Muscle of arm (tissue), 12 donors: ENCODE measurements around the gene NPL. TPM values are rescaled to one million over a fixed set of nuclear protein-coding genes. Genes with fewer than 3 reads are reported as not detected.

Experiments
- DNase-seq: peaks from one replicate; pipeline ENCODE4 v3.0.0-alpha.2; 2013
- polyA plus RNA-seq, 12 donors: library from polyadenylated mRNA; unstranded; fragments of 120-200 nt; gene quantifications; one replicate each; pipeline ENCODE4 v1.2.1, GENCODE V29; 2013; ENCODE audit not compliant: insufficient read length in 12 of 12

NPL gene
- polyA plus RNA-seq, 12 donors: 3.9 to 22.6 (median 8.3) TPM; not detected in 1

GRCh38 chr1:182811975-182812722, 22.6 kb downstream of the NPL start:
- DNase-seq: no peak

DNA sequence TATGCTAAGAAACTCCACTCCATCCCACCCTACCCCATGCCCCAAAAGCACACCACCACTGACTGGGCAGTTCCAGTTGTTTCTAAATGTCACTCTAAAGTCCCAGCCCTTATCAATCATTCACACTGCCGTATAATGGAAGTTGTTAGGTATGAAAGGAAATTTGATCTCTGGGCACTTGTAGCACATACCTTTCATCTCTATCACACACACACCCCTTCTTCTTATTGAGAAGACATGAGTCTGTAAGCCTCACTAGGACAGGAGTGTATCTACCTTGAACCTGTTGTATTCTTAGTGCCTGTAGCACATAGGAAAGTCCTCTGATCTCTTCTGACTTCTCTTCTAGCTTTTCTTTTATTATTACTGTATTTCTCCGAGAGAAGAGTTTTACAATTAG, 27.3 kb downstream of the NPL start:
- DNase-seq: no peak

DNA sequence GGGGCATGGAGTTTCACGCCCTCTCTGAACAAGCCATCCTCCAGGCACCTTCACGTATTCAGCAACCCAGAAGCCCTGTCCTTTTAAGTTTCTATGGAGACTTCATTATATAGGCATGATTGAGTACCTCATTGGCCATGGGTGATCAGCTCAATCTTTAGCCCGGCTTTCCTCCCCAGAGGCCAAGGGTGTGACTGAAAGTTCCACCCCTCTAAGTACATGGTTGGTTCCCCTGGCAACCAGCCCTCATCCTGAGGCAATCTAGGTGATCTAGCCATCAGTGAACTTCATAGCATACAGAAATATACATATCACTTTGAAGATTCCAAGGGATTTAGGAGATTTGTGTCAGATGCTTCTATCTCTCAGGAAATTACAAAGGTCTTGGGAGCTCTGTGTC, 28.2 kb downstream of the NPL start:
- DNase-seq: no peak

- no peak for DNase-seq
These were observed 33.6 kb downstream of the NPL start for GRCh38 chr1:182823220-182823619.

DNA sequence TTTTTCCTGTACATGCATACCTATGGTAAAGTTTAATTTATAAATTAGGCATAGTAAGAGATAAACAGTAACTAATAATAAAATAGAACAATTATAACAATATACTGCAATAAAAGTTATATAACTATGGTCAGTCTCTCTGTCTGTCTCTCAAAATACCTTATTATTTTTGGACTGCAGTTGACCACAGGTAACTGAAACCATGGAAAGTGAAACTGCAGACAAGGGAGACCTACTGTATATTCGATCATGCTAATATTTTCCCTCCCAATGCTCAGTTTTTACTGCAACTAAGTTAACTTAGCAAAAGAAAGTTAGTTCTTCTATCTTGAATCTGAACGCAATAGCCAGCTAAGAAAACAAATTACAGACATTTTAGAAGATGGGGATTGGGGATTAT, 37.3 kb downstream of the NPL start:
- DNase-seq: no peak

- DNase-seq: no peak
These were observed 39.8 kb downstream of the NPL start for GRCh38 chr1:182829285-182829932.

GRCh38 chr1:182833271-182833670, 43.7 kb downstream of the NPL start:
- no peak for DNase-seq

- DNase-seq: no peak
These were observed 44.8 kb downstream of the NPL start for GRCh38 chr1:182834326-182834725.

- no peak for DNase-seq
These were observed 46.2 kb downstream of the NPL start for GRCh38 chr1:182835806-182836205.

DNA sequence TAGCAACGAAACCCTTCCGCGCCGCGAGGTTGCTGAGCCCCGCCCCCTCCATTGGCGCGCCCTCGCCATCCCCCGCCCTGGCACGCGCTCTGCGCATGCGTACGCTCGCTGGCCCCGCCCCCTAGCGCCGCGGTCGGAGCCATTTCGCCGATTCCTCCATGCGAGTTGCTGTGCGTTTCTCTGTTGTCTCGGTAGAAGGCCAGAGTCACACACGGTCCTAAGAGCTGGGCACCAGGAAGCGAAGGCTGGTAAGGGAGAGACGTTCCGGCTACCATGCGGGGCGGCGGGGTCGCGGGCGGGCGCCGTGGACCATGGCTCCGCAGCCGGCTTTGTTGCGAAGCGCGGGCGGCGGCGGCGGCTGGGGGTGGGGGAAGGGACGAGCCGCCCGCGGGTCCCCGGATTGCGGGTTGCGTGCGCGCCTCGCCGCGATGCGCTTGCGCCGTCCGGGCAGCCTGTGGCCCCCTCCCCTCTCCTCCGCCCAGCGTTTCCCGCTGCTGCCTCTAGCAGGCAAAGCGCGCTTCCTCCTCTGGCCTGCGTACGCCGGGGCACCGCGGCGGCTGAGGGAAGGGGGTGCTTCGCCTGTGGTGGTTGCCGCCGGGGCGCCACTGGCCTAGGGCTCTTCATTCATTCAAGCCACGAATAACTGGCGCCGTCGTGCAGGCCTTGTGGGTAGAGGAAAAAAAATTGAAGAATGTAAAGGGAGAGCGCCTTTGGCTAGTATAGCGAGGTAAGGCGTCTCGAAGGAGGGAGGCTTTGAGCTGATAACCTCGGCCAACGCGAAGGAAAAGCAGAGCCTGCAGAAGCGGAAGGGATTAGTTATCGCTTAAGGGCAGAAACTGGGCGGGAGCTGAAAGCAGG, 49.9 kb downstream of the NPL start, which contains the start of gene DHX9:
DHX9 (plus strand) TSS at position 139 of the 858 bp plus-strand sequence. CDS start 3,220 bp downstream, outside the sequence.
- peak; percentile 96 for DNase-seq

GRCh38 chr1:182841368-182841988, 51.9 kb downstream of the NPL start:
- no peak for DNase-seq

GRCh38 chr1:182842265-182842664, 52.7 kb downstream of the NPL start:
- DNase-seq: no peak

GRCh38 chr1:182845379-182845778, 55.8 kb downstream of the NPL start:
- DNase-seq: no peak

DNA sequence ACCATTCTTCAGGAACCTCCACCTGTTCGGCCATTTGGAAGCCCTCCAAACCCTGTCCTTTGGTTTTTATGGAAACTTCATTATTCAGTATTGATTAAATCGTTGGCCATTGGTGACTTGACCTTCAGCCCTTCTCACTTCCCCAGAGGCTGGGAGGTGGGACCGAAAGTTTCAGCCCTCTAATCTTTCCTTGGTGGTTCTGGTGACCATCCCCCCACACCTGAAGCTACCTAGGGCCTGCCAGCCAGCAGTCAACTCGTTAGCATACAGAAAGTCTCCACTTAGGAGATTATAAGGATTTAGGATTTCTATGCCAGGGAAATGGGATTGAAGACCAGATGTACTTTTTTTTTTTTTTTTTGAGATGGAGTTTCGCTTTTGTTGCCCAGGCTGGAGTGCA, 56.3 kb downstream of the NPL start:
- no peak for DNase-seq

GRCh38 chr1:182847105-182847504, 57.5 kb downstream of the NPL start:
- no peak for DNase-seq

GRCh38 chr1:182848736-182849135, 59.2 kb downstream of the NPL start:
- no peak for DNase-seq

- DNase-seq: no peak
These were observed 60.7 kb downstream of the NPL start for GRCh38 chr1:182850319-182850718.

GRCh38 chr1:182851825-182852224, 62.3 kb downstream of the NPL start:
- no peak for DNase-seq

GRCh38 chr1:182855911-182856310, 66.3 kb downstream of the NPL start:
- DNase-seq: no peak

- DNase-seq: no peak
These were observed 67.6 kb downstream of the NPL start for GRCh38 chr1:182857212-182857611.

- no peak for DNase-seq
These were observed 71.1 kb downstream of the NPL start for GRCh38 chr1:182860658-182861057.

- DNase-seq: no peak
These were observed 72.4 kb downstream of the NPL start for GRCh38 chr1:182861994-182862393.
